Stomach (tissue), 9 donors: ENCODE measurements around the gene FGGY. TPM values are rescaled to one million over a fixed set of nuclear protein-coding genes. Genes with fewer than 3 reads are reported as not detected.

Source experiments
- DNase-seq, 2 donors: peaks; one replicate each; pipeline versions ENCODE4 v3.0.0 to v3.0.0-alpha.2; 2013 to 2019
- H3K27ac ChIP-seq, 5 donors: fragments of 200-600 bp in 4 of 5; sonication (generic) in 4 of 5; one replicate each; pipeline ENCODE4 v1.5.1; 2013 to 2019; ENCODE audit warnings: mild to moderate bottlenecking in 1 of 5, moderate library complexity in 1 of 5
- H3K27me3 ChIP-seq, 3 donors: fragments of 200-600 bp; sonication (generic); one replicate each; pipeline ENCODE4 v1.5.1; 2017 to 2019; ENCODE audit warnings: mixed run types in 1 of 3
- H3K36me3 ChIP-seq, 4 donors: fragments of 200-600 bp; sonication (generic); 1 replicate in 3 of 4; 2 replicates in 1 of 4; pipeline ENCODE4 v1.5.1; 2016 to 2019
- H3K4me1 ChIP-seq, 4 donors: fragments of 200-600 bp; sonication (generic); one replicate each; pipeline ENCODE4 v1.5.1; 2016 to 2019
- H3K4me3 ChIP-seq, 4 donors: fragments of 200-600 bp; sonication (generic) in 3 of 4; one replicate each; pipeline ENCODE4 v1.5.1; 2016 to 2019; ENCODE audit warnings: mild to moderate bottlenecking in 1 of 4
- H3K9me3 ChIP-seq, 4 donors: fragments of 200-600 bp; sonication (generic); one replicate each; pipeline ENCODE4 v1.5.1; 2016 to 2019
- EP300 ChIP-seq: sonication (generic); formaldehyde crosslinking; IDR thresholded peaks from one replicate; pipeline ENCODE4 v1.6.1; 2017; ENCODE audit warnings: antibody characterized with exemption
- POLR2A ChIP-seq, 4 donors: fragments of 450-650 bp; IDR thresholded peaks; one replicate each; pipeline ENCODE4 v1.6.1; 2016; ENCODE audit warnings: antibody characterized with exemption in 4 of 4, control low read depth in 2 of 4, mild to moderate bottlenecking in 1 of 4, moderate library complexity in 1 of 4
- POLR2AphosphoS5 ChIP-seq, 3 donors: sonication (generic); formaldehyde crosslinking; IDR thresholded peaks; one replicate each; pipeline ENCODE4 v1.6.1; 2016; ENCODE audit warnings: antibody characterized with exemption in 3 of 3
- WGBS, 5 donors: extraction: QIAGEN DNeasy Blood & Tissue Kit in 3 of 5; methylation state at CpG; one replicate each; pipeline versions ENCODE4 v1.1.5 to v1.1.7; 2013 to 2018; 5-methylcytosine and 5-hydroxymethylcytosine counted together
- intact Hi-C: fragments of 100-400 bp; cut with DNase I; formaldehyde crosslinking; loops from one replicate; pipeline ENCODE4 v1.15.1; 2023; ENCODE audit warnings: low total_unique reads
- polyA plus RNA-seq, 3 donors: library from polyadenylated mRNA; stranded (reverse); fragments of 200-250 nt; gene quantifications; one replicate each; pipeline ENCODE4 v1.2.3, GENCODE V29; 2013
- total RNA-seq, 5 donors: library from RNA; depleted of rRNA; stranded (reverse); fragments of >200 nt; gene quantifications; one replicate each; pipeline versions ENCODE4 v1.1.0 to v1.2.3, GENCODE V29; 2014 to 2016
- TF ChIP-seq, protein P1 (sequence below), 7 experiments: fragments of 450-650 bp in 4 of 7; fragments of 200-600 bp in 3 of 7; sonication (generic) in 3 of 7; IDR thresholded peaks; one replicate each; pipeline ENCODE4 v1.5.1; 2016 to 2019; ENCODE audit warnings: antibody characterized with exemption in 7 of 7, control low read depth in 2 of 7, mild to moderate bottlenecking in 1 of 7
- donor health status: healthy with polysubstance abuse.
- donor health status: Bipolar disorder and iron deficiency.
- donor health status: healthy.

Gene FGGY
- total and polyA plus RNA-seq, 8 donors, result 6.2 to 40.6 (median 10.8) TPM

DNA sequence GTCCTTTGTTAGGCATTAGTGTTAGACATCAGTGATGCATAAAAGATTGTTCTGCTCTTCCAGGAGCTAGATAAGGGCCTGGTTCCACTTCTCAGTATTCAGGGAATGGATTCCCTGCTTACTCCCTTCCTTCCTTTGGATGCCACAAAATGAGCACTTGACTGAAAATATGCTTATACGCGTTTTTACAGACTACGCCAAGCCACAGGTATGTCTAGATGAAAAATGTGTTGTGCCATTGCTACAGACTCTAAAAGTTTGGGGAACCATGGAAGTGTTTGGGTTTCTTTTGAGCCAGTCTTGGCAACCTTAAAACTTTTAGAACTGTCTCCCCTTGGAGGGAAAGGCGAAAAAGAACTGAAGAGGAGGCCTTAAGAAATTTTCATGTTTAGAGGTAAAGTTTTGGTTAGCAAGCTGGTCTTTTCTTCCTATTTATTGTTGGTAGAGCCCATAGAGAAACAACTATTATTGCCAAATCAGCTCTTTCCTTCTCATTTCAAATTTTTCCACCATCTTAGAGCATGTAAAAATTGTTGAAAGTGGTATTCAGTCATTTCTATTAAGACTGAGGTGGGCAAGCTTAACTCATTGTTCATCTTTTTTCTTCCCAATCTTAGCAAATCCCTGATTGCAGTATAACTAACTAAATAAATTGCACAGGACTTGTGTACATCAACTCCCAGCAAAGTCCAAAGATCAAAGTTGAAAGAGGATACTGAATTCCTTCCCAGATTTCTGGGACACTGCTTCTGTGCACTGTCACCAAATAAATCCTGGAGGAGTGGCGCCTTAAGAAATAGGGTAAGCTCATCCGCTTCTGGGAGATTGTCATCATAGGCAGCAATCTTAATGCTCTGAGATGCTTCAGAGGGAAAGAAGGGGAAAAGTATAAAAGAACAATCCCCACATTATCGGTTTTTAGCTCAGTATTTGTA, 18.9 kb downstream of the FGGY start:
- Histone ChIP-seq H3K4me3 (peak overlapping the region in 1 of 4 donors; percentile 24), H3K27ac (peak overlapping the region in 4 of 5 donors; percentile 50 to 83 (median 74))
- WGBS, 5 donors, result 64 to 72% (median 64%) methylated on average over 7 of the region's 7 CpGs

DNA sequence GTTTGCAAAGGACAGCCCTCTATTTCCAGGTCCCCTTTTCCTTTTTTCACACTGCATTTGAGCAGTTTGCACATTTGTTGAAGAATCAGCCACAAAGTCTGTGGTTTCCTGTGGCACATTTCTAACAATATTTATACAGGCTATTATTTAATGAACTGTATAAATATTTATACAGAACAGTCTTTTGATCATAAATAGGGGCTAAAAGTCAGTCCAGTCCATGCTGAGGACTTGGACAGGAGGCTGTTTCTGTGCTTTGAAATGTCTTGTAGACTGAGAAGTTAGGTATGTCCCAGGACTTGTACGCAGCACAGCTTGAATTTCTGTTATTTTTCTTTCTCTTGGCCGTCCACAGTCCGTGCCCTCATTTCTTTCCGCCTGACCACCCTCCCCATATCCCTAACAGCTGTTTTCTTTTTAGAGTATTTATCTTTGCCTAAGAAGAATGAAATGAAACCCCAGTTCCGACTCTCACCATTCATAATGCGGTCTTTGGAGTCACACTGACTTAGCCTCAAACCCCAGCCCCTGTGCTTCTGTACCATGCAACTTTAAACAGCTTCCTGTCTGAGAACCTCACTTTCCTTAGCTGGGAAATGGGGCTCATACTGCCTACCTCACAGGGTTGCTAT, 19.7 kb downstream of the FGGY start:
- Histone ChIP-seq H3K27ac (peak overlapping the region; percentile 50 to 83 (median 68)), H3K4me3 (peak overlapping the region in 3 of 4 donors; percentile 8 to 27 (median 24)), H3K27me3 (no peaks in the 10 kb centered on the region), H3K9me3 (no peaks in the 10 kb centered on the region), H3K4me1 (peaks cover 16 to 50% (median 32%) of the 10 kb centered on the region in 4 donors), H3K36me3 (no peaks in the 10 kb centered on the region)
- TF ChIP-seq POLR2AphosphoS5 (IDR thresholded peaks at IDR 0.05) (no peak), EP300 (no peak), POLR2A (IDR thresholded peaks at IDR 0.05) (no peak)
- TF ChIP-seq, protein P1, sequence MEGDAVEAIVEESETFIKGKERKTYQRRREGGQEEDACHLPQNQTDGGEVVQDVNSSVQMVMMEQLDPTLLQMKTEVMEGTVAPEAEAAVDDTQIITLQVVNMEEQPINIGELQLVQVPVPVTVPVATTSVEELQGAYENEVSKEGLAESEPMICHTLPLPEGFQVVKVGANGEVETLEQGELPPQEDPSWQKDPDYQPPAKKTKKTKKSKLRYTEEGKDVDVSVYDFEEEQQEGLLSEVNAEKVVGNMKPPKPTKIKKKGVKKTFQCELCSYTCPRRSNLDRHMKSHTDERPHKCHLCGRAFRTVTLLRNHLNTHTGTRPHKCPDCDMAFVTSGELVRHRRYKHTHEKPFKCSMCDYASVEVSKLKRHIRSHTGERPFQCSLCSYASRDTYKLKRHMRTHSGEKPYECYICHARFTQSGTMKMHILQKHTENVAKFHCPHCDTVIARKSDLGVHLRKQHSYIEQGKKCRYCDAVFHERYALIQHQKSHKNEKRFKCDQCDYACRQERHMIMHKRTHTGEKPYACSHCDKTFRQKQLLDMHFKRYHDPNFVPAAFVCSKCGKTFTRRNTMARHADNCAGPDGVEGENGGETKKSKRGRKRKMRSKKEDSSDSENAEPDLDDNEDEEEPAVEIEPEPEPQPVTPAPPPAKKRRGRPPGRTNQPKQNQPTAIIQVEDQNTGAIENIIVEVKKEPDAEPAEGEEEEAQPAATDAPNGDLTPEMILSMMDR (IDR thresholded peaks at IDR 0.05), result no peak
- DNase-seq, result peak in 1 of 2 donors; percentile 58
- 15 to 36% (median 21%) methylated on average over 6 of the region's 6 CpGs for WGBS, 5 donors
- intact Hi-C loops, result no loop called here

More for the DNA sequence above, 18.9 kb downstream of the FGGY start:
- no peaks in the 10 kb centered on the region for H3K27me3 ChIP-seq
- no peaks in the 10 kb centered on the region for H3K36me3 ChIP-seq
- TF ChIP-seq, protein P1 (IDR thresholded peaks at IDR 0.05), result no peak
- TF ChIP-seq POLR2AphosphoS5 (IDR thresholded peaks at IDR 0.05) (no peak), POLR2A (IDR thresholded peaks at IDR 0.05) (no peak)
- H3K9me3 ChIP-seq, result no peaks in the 10 kb centered on the region
- peaks cover 16 to 50% (median 32%) of the 10 kb centered on the region in 4 donors for H3K4me1 ChIP-seq
- intact Hi-C loops, result no loop called here
- DNase-seq, result no peak

DNA sequence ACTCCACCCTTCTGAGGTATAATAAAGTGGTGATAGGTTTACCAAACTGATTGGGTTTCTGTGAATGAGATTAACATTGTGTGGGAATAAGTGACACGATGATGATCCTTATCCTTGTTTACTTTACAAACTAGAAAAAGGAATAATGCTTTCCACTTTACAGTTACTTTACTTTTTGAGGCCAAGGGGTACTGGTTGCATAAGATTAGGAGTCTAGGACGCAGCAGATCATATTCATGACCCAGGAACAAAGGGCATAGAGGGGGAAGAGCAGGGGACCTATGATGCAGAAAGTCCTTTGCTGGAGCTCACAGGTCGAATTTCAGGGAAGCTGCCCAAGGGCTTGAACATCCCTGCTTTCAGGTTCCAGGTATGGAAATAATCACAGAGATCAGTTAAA, 20.4 kb downstream of the FGGY start:
- no peak overlapping the region for H3K4me3 ChIP-seq
- TF ChIP-seq EP300 (no peak), POLR2AphosphoS5 (IDR thresholded peaks at IDR 0.05) (no peak), POLR2A (IDR thresholded peaks at IDR 0.05) (no peak)
- TF ChIP-seq, protein P1 (IDR thresholded peaks at IDR 0.05), result no peak
- H3K9me3 ChIP-seq, result no peaks in the 10 kb centered on the region
- peak overlapping the region; percentile 50 to 83 (median 68) for H3K27ac ChIP-seq
- no peak for DNase-seq
- peaks cover 16 to 50% (median 32%) of the 10 kb centered on the region in 4 donors for H3K4me1 ChIP-seq
- H3K36me3 ChIP-seq, result no peaks in the 10 kb centered on the region
- H3K27me3 ChIP-seq, result no peaks in the 10 kb centered on the region
- WGBS, 5 donors, result 43 to 63% (median 58%) methylated on average over 3 of the region's 3 CpGs
- intact Hi-C loops, result no loop called here

- TF ChIP-seq POLR2A (IDR thresholded peaks at IDR 0.05), result no peak
- TF ChIP-seq, protein P1 (IDR thresholded peaks at IDR 0.05), result no peak
- no peak for TF ChIP-seq POLR2AphosphoS5 (IDR thresholded peaks at IDR 0.05)
- TF ChIP-seq EP300, result no peak
- Histone ChIP-seq H3K9me3 (no peaks in the 10 kb centered on the region), H3K36me3 (no peaks in the 10 kb centered on the region), H3K4me3 (no peak overlapping the region), H3K4me1 (peaks cover 16 to 50% (median 32%) of the 10 kb centered on the region in 4 donors), H3K27ac (peak overlapping the region in 3 of 5 donors; percentile 68 to 83 (median 79)), H3K27me3 (no peaks in the 10 kb centered on the region)
- no peak for DNase-seq
- 69 to 97% (median 94%) methylated on average over 2 of the region's 2 CpGs for WGBS, 5 donors
- intact Hi-C loops, result no loop called here
These were observed 20.9 kb downstream of the FGGY start for GRCh38 chr1:59317780-59318179.
